IPS-15b (cell line): ENCODE results near the gene VASN.
A peak's percentile ranks its signal among the peaks of the same experiment; 100 is the strongest.
"Not testable (repeated sequence)": the region's sequence is repeated elsewhere in the genome, so short reads cannot be mapped to it uniquely, and the experiment has no call there.

Experiments
- H3K27me3 ChIP-seq: one replicate; pipeline ENCODE4 v1.6.1; 2013; ENCODE audit warnings: low read length; ENCODE audit not compliant: control insufficient read depth, insufficient read depth
- H3K36me3 ChIP-seq: one replicate; pipeline ENCODE4 v1.6.1; 2013; ENCODE audit warnings: low read length; ENCODE audit not compliant: control insufficient read depth, insufficient read depth
- H3K4me1 ChIP-seq: one replicate; pipeline ENCODE4 v1.6.1; 2013; ENCODE audit warnings: mild to moderate bottlenecking, low read length; ENCODE audit not compliant: control insufficient read depth, insufficient read depth
- H3K4me3 ChIP-seq: one replicate; pipeline ENCODE4 v1.5.1; 2013; ENCODE audit warnings: low read depth, low read length
- H3K9ac ChIP-seq: one replicate; pipeline ENCODE4 v1.6.1; 2013; ENCODE audit warnings: low read depth, mild to moderate bottlenecking, low read length
- H3K9me3 ChIP-seq: one replicate; pipeline ENCODE4 v1.6.1; 2013; ENCODE audit warnings: mild to moderate bottlenecking, low read length; ENCODE audit not compliant: control insufficient read depth, insufficient read depth

The VASN gene

GRCh38 chr16:4386451-4386805, 14.8 kb downstream of the VASN start:
- no peak overlapping the region for H3K4me3 ChIP-seq
- no peaks in the 10 kb centered on the region for H3K9me3 ChIP-seq
- H3K4me1 ChIP-seq = peaks cover 11% of the 10 kb centered on the region
- H3K9ac ChIP-seq = no peak overlapping the region
- H3K36me3 ChIP-seq = peaks cover 33% of the 10 kb centered on the region
- H3K27me3 ChIP-seq = no peaks in the 10 kb centered on the region

- Histone ChIP-seq H3K4me1 (peaks cover 11% of the 10 kb centered on the region), H3K9ac (no peak overlapping the region), H3K9me3 (no peaks in the 10 kb centered on the region), H3K36me3 (peaks cover 28% of the 10 kb centered on the region), H3K27me3 (no peaks in the 10 kb centered on the region), H3K4me3 (no peak overlapping the region)
Observed at GRCh38 chr16:4386951-4387565, 15.4 kb downstream of the VASN start.

- Histone ChIP-seq H3K4me1 (peaks cover 14% of the 10 kb centered on the region), H3K4me3 (no peak overlapping the region), H3K9ac (no peak overlapping the region), H3K9me3 (no peaks in the 10 kb centered on the region), H3K27me3 (no peaks in the 10 kb centered on the region), H3K36me3 (peaks cover 28% of the 10 kb centered on the region)
Observed at GRCh38 chr16:4387781-4388180, 16.1 kb downstream of the VASN start.

GRCh38 chr16:4388271-4389021, 16.8 kb downstream of the VASN start:
- Histone ChIP-seq H3K36me3 (peaks cover 28% of the 10 kb centered on the region), H3K9ac (no peak overlapping the region), H3K4me3 (no peak overlapping the region), H3K9me3 (no peaks in the 10 kb centered on the region), H3K4me1 (peaks cover 19% of the 10 kb centered on the region), H3K27me3 (no peaks in the 10 kb centered on the region)

- Histone ChIP-seq H3K4me3 (no peak overlapping the region), H3K9ac (peak overlapping the region; percentile 37), H3K4me1 (peaks cover 23% of the 10 kb centered on the region), H3K27me3 (no peaks in the 10 kb centered on the region), H3K9me3 (no peaks in the 10 kb centered on the region), H3K36me3 (peaks cover 23% of the 10 kb centered on the region)
Observed at GRCh38 chr16:4389051-4389955, 17.7 kb downstream of the VASN start.

- Histone ChIP-seq H3K4me1 (peaks cover 23% of the 10 kb centered on the region), H3K9me3 (no peaks in the 10 kb centered on the region), H3K36me3 (peaks cover 26% of the 10 kb centered on the region), H3K27me3 (no peaks in the 10 kb centered on the region), H3K4me3 (no peak overlapping the region), H3K9ac (no peak overlapping the region)
Observed at GRCh38 chr16:4390266-4391260, 18.9 kb downstream of the VASN start.

- H3K9me3 ChIP-seq = no peaks in the 10 kb centered on the region
- no peak overlapping the region for H3K4me3 ChIP-seq
- peak overlapping the region; percentile 16 for H3K9ac ChIP-seq
- H3K36me3 ChIP-seq = peaks cover 19% of the 10 kb centered on the region
- H3K27me3 ChIP-seq = no peaks in the 10 kb centered on the region
- peaks cover 23% of the 10 kb centered on the region for H3K4me1 ChIP-seq
Observed at GRCh38 chr16:4391631-4392381, 20.2 kb downstream of the VASN start.

GRCh38 chr16:4392382-4393239, 21.0 kb downstream of the VASN start:
- Histone ChIP-seq H3K27me3 (no peaks in the 10 kb centered on the region), H3K9me3 (no peaks in the 10 kb centered on the region), H3K4me3 (no peak overlapping the region), H3K9ac (peak overlapping the region; percentile 65), H3K36me3 (peaks cover 15% of the 10 kb centered on the region), H3K4me1 (peaks cover 23% of the 10 kb centered on the region)

- Histone ChIP-seq H3K27me3 (no peaks in the 10 kb centered on the region), H3K9me3 (no peaks in the 10 kb centered on the region), H3K4me3 (no peak overlapping the region), H3K4me1 (peaks cover 23% of the 10 kb centered on the region), H3K36me3 (peaks cover 12% of the 10 kb centered on the region), H3K9ac (peak overlapping the region; percentile 65)
Observed at GRCh38 chr16:4393240-4393600, 21.6 kb downstream of the VASN start.

GRCh38 chr16:4393850-4394249, 22.2 kb downstream of the VASN start:
- H3K4me1 ChIP-seq = peaks cover 21% of the 10 kb centered on the region
- not testable (repeated sequence) for H3K9me3 ChIP-seq, H3K4me3 ChIP-seq, H3K27me3 ChIP-seq, H3K9ac ChIP-seq
- H3K36me3 ChIP-seq = peaks cover 11% of the 10 kb centered on the region
